Right kidney (tissue), 9 donors: ENCODE measurements around the gene CFAP119.
"Not testable (repeated sequence)": the region's sequence is repeated elsewhere in the genome, so short reads cannot be mapped to it uniquely, and the experiment has no call there.

Experiments
- DNase-seq: peaks from one replicate; pipeline ENCODE4 v3.0.0-alpha.2; 2016
- long read RNA-seq, 8 donors: transcript quantifications; one replicate each; lab custom pipeline, GENCODE V29; 2026

CFAP119 gene
- long read RNA-seq, donor 1, partial matches to known transcripts = 0 of 1 reads
- long read RNA-seq, donor 1, other reads (novel, unspliced or antisense) = 0 of 1 reads
- long read RNA-seq, donor 2, partial matches to known transcripts = 9 of 9 reads
- long read RNA-seq, donor 2, other reads (novel, unspliced or antisense) = 0 of 9 reads
- long read RNA-seq, donor 3 = 0 reads
- long read RNA-seq, donor 4 = 0 reads
- long read RNA-seq, donor 5, partial matches to known transcripts = 11 of 11 reads
- long read RNA-seq, donor 5, other reads (novel, unspliced or antisense) = 0 of 11 reads
- long read RNA-seq, donor 6 = 0 reads
- long read RNA-seq, donor 7 = 0 reads
- long read RNA-seq, donor 8, partial matches to known transcripts = 0 of 1 reads
- long read RNA-seq, donor 8, other reads (novel, unspliced or antisense) = 0 of 1 reads

GRCh38 chr16:30761928-30762902 is at the start of gene CFAP119, which contains the start of gene RNF40:
Gene CFAP119 (minus strand): TSS chr16:30762062. CDS start chr16:30761748, 314 bp downstream.
Gene RNF40 (plus strand): TSS chr16:30762322. CDS start chr16:30762546, 224 bp downstream.
- DNase-seq = peak; percentile 92

- not testable (repeated sequence) for DNase-seq
These were observed 47.8 kb upstream of the CFAP119 start for GRCh38 chr16:30809675-30810074.

DNA sequence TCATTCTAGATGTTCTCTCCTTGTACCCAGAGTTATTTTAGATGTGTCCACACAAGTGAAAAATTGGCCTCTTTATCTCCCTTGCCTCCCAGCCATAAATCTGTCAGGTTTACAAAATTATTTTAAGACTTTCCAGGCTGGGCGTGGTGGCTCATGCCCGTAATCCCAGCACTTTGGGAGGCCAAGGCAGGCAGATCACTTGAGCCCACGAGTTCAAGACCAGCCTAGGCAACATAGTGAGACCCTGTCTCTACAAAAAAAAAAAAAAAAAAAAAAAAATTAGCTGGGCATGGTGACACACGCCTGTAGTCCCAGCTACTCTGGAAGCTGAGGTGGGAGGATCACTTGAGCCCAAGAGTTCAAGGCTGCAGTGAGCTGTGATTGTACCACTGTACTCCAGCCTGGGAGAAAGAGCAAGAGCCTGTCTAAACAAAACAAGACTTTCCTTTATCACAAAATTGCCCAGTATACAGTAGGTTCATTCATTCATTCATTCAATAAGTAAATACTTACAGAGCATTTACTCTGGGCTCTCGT is 47.1 kb upstream of the CFAP119 start:
- not testable (repeated sequence) for DNase-seq

DNA sequence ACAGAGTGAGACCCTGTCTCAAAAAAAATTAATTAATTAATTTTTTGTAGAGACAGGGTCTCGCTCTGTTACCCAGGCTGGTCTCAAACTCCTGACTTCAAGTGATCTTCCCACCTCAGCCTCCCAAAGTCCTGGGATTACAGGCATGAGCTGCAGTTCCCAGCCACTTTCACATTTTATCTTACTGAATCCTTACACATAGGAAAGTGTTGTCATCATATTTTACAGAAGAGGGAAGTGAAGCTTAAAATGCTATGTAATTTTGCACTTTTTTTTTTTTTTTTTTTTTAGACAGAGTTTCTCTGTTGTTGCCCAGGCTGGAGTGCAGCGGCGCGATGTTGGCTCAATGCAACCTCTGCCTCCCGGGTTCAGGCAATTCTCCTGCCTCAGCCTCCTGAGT is 46.3 kb upstream of the CFAP119 start:
- DNase-seq = no peak

DNA sequence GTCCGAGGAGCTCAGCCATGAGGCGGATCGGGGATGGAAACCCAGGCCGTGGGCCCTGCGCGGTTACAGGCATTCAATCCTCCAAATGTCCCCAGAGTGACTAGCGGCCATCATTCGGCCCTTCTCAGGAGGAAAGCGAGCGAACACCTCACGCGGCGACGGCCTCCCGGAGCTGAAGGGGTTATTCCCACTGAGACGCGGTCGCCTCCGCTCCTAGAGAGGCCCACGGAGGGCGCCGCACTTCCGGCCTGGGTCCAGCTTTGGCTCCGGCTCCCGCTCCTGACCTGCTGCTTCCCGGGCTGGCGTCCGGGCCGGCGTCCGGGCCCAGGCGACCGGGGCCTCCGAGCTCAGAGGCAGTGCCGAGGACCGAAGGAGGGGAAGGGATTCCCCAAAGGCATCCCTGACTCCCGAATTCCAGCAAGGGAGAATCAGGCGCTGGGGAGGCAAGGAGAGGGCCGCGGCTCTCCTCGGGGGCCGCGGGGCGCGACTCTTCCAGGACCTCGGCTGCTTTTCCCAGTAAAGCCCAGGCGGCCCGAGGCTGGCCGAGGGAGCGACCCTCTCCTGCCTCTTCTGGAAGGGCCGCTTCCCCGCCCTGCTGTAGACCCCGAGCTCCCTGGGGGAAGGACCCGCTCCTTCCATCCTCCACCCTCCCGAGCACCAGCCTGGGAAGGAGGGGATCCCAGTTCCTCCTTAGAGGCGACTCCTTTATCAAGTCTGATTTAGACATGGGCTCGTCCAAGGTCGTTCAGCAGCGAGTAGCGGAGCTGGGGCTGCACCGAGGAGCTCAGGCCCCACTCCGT is 43.7 kb upstream of the CFAP119 start:
- peak; percentile 97 for DNase-seq

- no peak for DNase-seq
These were observed 43.2 kb upstream of the CFAP119 start for GRCh38 chr16:30805056-30805369.

DNA sequence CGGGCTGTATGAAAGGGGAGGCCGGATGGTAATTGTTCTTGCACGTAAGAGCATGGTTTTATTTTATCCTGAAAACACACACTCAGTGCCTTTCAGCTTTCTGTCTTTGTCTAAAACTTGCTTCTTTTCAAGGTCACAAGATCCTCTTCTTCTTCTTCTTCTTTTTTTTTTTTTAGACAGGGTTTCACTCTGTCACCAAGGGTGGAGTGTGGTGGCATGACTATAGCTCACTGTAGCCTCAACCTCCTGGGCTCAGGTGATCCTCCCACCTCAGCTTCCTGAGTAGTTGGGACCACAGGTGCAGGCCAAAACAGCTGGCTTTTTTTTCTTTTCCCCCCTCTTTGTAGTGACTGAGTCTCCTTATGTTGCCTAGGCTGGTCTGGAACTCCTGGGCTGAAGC is 41.1 kb upstream of the CFAP119 start:
- no peak for DNase-seq

DNA sequence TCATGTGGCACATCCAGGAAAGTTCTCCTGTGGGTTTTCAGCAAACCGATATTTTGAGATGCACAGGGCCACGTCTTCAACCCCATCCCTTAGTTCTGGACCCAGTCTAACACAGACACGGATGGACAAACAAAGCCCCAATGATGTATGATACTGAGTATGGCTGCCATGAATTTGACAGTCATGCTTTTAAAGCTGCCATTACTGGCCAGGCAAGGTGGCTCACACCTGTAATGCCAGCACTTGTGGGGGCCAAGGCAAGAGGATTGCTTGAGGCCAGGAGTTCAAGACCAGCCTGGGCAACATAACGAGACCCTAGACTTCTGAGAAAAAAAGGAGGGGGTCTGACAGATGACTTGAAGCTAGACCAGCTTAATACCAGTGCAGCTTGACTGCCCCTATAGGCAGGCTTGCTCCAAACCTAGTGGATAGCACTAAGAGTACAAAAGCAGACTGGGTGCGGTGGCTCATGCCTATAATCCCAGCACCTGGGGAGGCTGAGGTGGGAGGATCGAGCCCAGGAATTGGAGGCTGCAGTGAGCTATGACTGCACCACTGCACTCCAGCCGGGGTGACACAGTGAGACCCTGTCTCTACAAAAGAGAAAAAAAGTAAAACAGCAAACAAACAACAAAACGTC is 35.9 kb upstream of the CFAP119 start:
- no peak for DNase-seq

GRCh38 chr16:30794634-30795033 is 32.8 kb upstream of the CFAP119 start:
- DNase-seq = no peak

- DNase-seq = no peak
These were observed 31.7 kb upstream of the CFAP119 start for GRCh38 chr16:30793508-30794069.

GRCh38 chr16:30787613-30788378 is 25.9 kb upstream of the CFAP119 start:
- DNase-seq = no peak

DNA sequence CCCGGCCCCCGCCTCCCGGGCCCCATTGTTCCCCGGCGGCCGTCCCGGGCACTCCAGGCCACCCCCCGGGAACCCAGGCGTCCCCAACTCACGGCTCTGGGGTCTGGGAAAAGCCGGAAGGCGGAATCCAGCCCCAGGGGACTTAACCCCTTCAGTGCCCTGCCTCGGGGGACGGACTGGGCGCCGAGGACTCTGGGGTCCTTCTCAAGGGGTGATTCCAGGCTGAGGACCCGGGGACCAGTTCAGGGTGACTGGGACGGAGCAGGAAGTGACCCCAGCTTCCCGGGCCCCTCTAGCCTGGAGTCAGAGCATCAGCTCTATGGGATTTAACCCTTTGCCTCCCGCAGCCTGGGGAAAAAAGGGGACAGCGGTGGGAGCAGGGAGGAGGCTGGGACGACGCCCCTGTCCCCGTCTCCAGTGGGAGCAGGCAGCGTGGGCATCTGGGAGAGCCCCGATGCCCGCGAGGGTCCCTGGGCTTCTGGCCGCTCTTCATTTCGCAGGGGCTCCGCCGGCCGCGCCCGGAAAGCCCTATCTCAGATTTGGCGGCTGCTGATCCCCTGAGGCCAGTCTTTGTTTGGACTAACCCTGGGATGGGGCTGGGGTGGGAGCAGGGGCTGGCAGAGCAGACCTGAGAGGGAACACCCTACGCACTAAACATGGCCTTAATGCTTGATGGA is 25.2 kb upstream of the CFAP119 start, which contains the start of gene ZNF629:
Gene ZNF629 (minus strand): TSS at position 270 of the 677 bp plus-strand sequence. CDS start 2,723 bp downstream, outside the sequence.
- DNase-seq = peak; percentile 96

- peak; percentile 67 for DNase-seq
These were observed 24.5 kb upstream of the CFAP119 start for GRCh38 chr16:30786115-30786935.

- no peak for DNase-seq
These were observed 23.6 kb upstream of the CFAP119 start for GRCh38 chr16:30785126-30786106.

DNA sequence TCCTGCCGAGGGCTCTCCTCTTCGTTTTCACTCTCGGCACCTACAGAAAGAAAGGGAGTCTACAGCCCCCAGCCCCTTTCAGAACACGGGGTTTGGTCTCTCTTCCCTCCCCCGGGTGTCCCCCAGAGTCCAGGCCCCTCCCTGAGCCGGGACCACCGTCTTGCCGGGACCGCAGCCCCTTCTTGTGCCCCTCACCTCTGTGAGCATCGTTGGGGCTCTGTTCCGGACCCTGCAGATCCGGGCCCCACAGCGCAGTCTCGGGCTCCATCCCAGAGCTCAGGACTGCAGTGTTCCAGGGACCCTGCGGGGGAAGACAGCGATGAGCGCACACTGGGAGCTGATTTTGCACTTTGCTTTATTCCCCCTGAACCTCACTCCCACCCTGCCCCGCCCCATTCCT is 22.4 kb upstream of the CFAP119 start:
- DNase-seq = no peak

GRCh38 chr16:30783280-30784109 is 21.6 kb upstream of the CFAP119 start:
- DNase-seq = no peak
